ENCODE results near the gene BUB1. TPM values are rescaled to one million over a fixed set of nuclear protein-coding genes. Genes with fewer than 3 reads are reported as not detected.

Gene BUB1
- total RNA-seq, 2 experiments from 2014 or later, result 1.6 to 3.5 TPM

- peak overlapping the region; percentile 93 for H3K4me3 ChIP-seq (ENCODE audit: low read length)
- peaks cover 5% of the 10 kb centered on the region for H3K36me3 Mint-ChIP-seq (ENCODE audit: low read depth)
- H3K9me3 Mint-ChIP-seq, result no peaks in the 10 kb centered on the region
- peaks cover 27% of the 10 kb centered on the region for H3K4me1 ChIP-seq (ENCODE audit: insufficient read depth, low read length)
- ChIA-PET POLR2A (interaction anchor here (1.2 to 1.6 kb wide), 3 partner anchors 10 to 444 kb away, joined by 3 to 4 read pairs (median 3); partner anchors contain the start of gene BCL2L11), CTCF (no interaction called here)
- no peak overlapping the region for H3K27ac ChIP-seq (ENCODE audit: low read depth in 1 of 2, low read length in 2 of 2)
- no peak for TF ChIP-seq CTCF (IDR thresholded peaks at IDR 0.05)
- H3K27me3 ChIP-seq (ENCODE audit: control insufficient read depth in 1 of 2, insufficient read depth in 2 of 2, low read length in 2 of 2), result no peaks in the 10 kb centered on the region
- H3K4me1 Mint-ChIP-seq (ENCODE audit: low read depth), result peaks cover 21% of the 10 kb centered on the region
- DNase-seq, result peak in 2 of 14 experiments; percentile 13 to 22
- H3K27me3 Mint-ChIP-seq, result no peaks in the 10 kb centered on the region
- intact Hi-C loops (cut with DNase I, micrococcal nuclease), result loop anchor here (5.0 kb wide), 3 partner anchors 70 to 1375 kb away; no protein-coding TSS in a partner anchor
- no peak for ATAC-seq (ENCODE audit: poor library complexity)
- no peaks in the 10 kb centered on the region for H3K9me3 ChIP-seq (ENCODE audit: control insufficient read depth in 1 of 2, insufficient read depth in 1 of 2, low read length in 2 of 2)
- H3K27ac Mint-ChIP-seq, result peak overlapping the region; percentile 89
- H3K36me3 ChIP-seq (ENCODE audit: insufficient read depth, low read length), result no peaks in the 10 kb centered on the region
- H3K4me3 Mint-ChIP-seq, result peak overlapping the region; percentile 98
Observed at GRCh38 chr2:110677080-110677479, 783 bp downstream of the BUB1 start.

- POLR2A ChIA-PET, result no interaction called here
- no peak for TF ChIP-seq CTCF (IDR thresholded peaks at IDR 0.05)
- no peaks in the 10 kb centered on the region for H3K27me3 ChIP-seq (ENCODE audit: control insufficient read depth in 1 of 2, insufficient read depth in 2 of 2, low read length in 2 of 2)
- CTCF ChIA-PET, result no interaction called here
- DNase-seq (peak in 2 of 14 experiments; percentile 7 to 14), ATAC-seq (ENCODE audit: poor library complexity) (no peak)
- H3K4me1 Mint-ChIP-seq (ENCODE audit: low read depth), result peaks cover 21% of the 10 kb centered on the region
- H3K4me3 Mint-ChIP-seq, result peak overlapping the region; percentile 56
- H3K36me3 Mint-ChIP-seq (ENCODE audit: low read depth), result peaks cover 5% of the 10 kb centered on the region
- H3K4me1 ChIP-seq (ENCODE audit: insufficient read depth, low read length), result peaks cover 27% of the 10 kb centered on the region
- no peaks in the 10 kb centered on the region for H3K36me3 ChIP-seq (ENCODE audit: insufficient read depth, low read length)
- H3K27me3 Mint-ChIP-seq, result no peaks in the 10 kb centered on the region
- no peak overlapping the region for H3K27ac ChIP-seq (ENCODE audit: low read depth in 1 of 2, low read length in 2 of 2)
- H3K9me3 ChIP-seq (ENCODE audit: control insufficient read depth in 1 of 2, insufficient read depth in 1 of 2, low read length in 2 of 2), result no peaks in the 10 kb centered on the region
- no peak overlapping the region for H3K4me3 ChIP-seq (ENCODE audit: low read length)
- no peaks in the 10 kb centered on the region for H3K9me3 Mint-ChIP-seq
- no peak overlapping the region for H3K27ac Mint-ChIP-seq
- intact Hi-C loops (cut with DNase I, micrococcal nuclease), result loop anchor here (5.0 kb wide), 3 partner anchors 72 to 1377 kb away; no protein-coding TSS in a partner anchor
Observed at GRCh38 chr2:110675679-110676078, 2.2 kb downstream of the BUB1 start.

- no peaks in the 10 kb centered on the region for H3K27me3 Mint-ChIP-seq
- peaks cover 5% of the 10 kb centered on the region for H3K36me3 Mint-ChIP-seq (ENCODE audit: low read depth)
- DNase-seq (peak in 4 of 14 experiments; percentile 11 to 84 (median 64)), ATAC-seq (ENCODE audit: poor library complexity) (no peak)
- no peak overlapping the region for H3K27ac ChIP-seq (ENCODE audit: low read depth in 1 of 2, low read length in 2 of 2)
- no peak overlapping the region for H3K4me3 ChIP-seq (ENCODE audit: low read length)
- intact Hi-C loops (cut with DNase I, micrococcal nuclease), result loop anchor here (5.0 kb wide), 3 partner anchors 72 to 1377 kb away; no protein-coding TSS in a partner anchor
- H3K4me3 Mint-ChIP-seq, result peak overlapping the region; percentile 74
- H3K36me3 ChIP-seq (ENCODE audit: insufficient read depth, low read length), result no peaks in the 10 kb centered on the region
- no peak for TF ChIP-seq CTCF (IDR thresholded peaks at IDR 0.05)
- no peaks in the 10 kb centered on the region for H3K9me3 Mint-ChIP-seq
- no peak overlapping the region for H3K27ac Mint-ChIP-seq
- peaks cover 27% of the 10 kb centered on the region for H3K4me1 ChIP-seq (ENCODE audit: insufficient read depth, low read length)
- peaks cover 21% of the 10 kb centered on the region for H3K4me1 Mint-ChIP-seq (ENCODE audit: low read depth)
- ChIA-PET CTCF (no interaction called here), POLR2A (no interaction called here)
- no peaks in the 10 kb centered on the region for H3K27me3 ChIP-seq (ENCODE audit: control insufficient read depth in 1 of 2, insufficient read depth in 2 of 2, low read length in 2 of 2)
- H3K9me3 ChIP-seq (ENCODE audit: control insufficient read depth in 1 of 2, insufficient read depth in 1 of 2, low read length in 2 of 2), result no peaks in the 10 kb centered on the region
Observed at GRCh38 chr2:110674620-110675555, 3.0 kb downstream of the BUB1 start.
